A549 (cell line): Measurements from ENCODE around the gene FXR2.
"Not testable (repeated sequence)": the region's sequence is repeated elsewhere in the genome, so short reads cannot be mapped to it uniquely, and the experiment has no call there.

Source experiments
- BHLHE40 ChIP-seq: IDR thresholded peaks from 2 replicates; pipeline ENCODE4 v1.6.1; 2012; ENCODE audit warnings: low read depth, low read length, inconsistent platforms
- ESRRA ChIP-seq: fragments of 150-350 bp; IDR thresholded peaks from 2 replicates; pipeline ENCODE4 v1.6.1; 2014; ENCODE audit warnings: mild to moderate bottlenecking, low read length, borderline replicate concordance
- GATA3 ChIP-seq: IDR thresholded peaks from 2 replicates; pipeline ENCODE4 v1.6.1; 2012; ENCODE audit warnings: borderline replicate concordance
- JUN ChIP-seq, 2 experiments: fragments of >200 bp; sonication (Bioruptor Twin); formaldehyde crosslinking; IDR thresholded peaks; 2 replicates in 1 of 2; 3 replicates in 1 of 2; pipeline ENCODE4 v1.6.1; 2016 to 2017
- POLR2A ChIP-seq: IDR thresholded peaks from 2 replicates; pipeline ENCODE4 v1.6.1; 2012; ENCODE audit warnings: mild to moderate bottlenecking, low read length
- POLR2AphosphoS2 ChIP-seq: conservative IDR thresholded peaks from 2 replicates; pipeline ENCODE4 v1.6.1; 2012; ENCODE audit warnings: low read length, improper control_type of control experiment, inconsistent platforms
- RAD21 ChIP-seq, 2 experiments: fragments of >200 bp in 1 of 2; sonication (Bioruptor Twin) in 1 of 2; formaldehyde crosslinking in 1 of 2; IDR thresholded peaks in 1 of 2; conservative IDR thresholded peaks in 1 of 2; 2 replicates in 1 of 2; 3 replicates in 1 of 2; pipeline ENCODE4 v1.6.1; 2012 to 2018; ENCODE audit warnings: inconsistent platforms in 1 of 2
- SMC3 ChIP-seq: fragments of >200 bp; sonication (Bioruptor Twin); formaldehyde crosslinking; IDR thresholded peaks from 3 replicates; pipeline ENCODE4 v1.6.1; 2018; ENCODE audit warnings: inconsistent platforms
- TF ChIP-seq, protein P1 (sequence below): fragments of >200 bp; sonication (Bioruptor Twin); formaldehyde crosslinking; IDR thresholded peaks from 3 replicates; pipeline ENCODE4 v1.5.1; 2016
- TF ChIP-seq, protein P2 (sequence below): fragments of 250-450 bp; sonication (Bioruptor Pico); IDR thresholded peaks from 2 replicates; pipeline ENCODE4 v1.5.0; 2021; ENCODE audit warnings: mild to moderate bottlenecking, moderate library complexity, borderline replicate concordance

DNA sequence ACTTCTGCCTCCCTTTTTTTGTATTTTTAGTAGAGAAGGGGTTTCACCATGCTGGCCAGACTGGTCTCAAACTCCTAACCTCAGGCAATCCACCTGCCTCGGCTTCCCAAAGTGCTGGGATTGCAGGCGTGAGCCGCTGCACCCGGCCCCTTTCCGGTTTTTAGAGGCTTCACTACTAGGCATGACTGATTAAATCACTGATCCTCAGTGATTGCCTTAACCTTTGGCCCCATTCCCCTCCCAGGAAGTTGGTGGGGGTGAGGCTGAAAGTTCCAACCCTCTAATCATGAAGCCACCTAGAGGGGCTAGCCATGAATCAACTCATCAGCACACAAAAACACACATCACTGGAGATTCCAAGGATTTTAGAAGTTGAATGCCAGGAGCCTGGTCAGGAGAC, 17.1 kb downstream of the FXR2 start:
- TF ChIP-seq SMC3; GATA3; POLR2A; RAD21 (conservative IDR thresholded peaks at IDR 0.05 in 1 of 2, IDR thresholded peaks at IDR 0.05 in 1 of 2); POLR2AphosphoS2; BHLHE40; JUN (IDR thresholded peaks at IDR 0.05); ESRRA: not testable (repeated sequence)
- TF ChIP-seq, protein P1, sequence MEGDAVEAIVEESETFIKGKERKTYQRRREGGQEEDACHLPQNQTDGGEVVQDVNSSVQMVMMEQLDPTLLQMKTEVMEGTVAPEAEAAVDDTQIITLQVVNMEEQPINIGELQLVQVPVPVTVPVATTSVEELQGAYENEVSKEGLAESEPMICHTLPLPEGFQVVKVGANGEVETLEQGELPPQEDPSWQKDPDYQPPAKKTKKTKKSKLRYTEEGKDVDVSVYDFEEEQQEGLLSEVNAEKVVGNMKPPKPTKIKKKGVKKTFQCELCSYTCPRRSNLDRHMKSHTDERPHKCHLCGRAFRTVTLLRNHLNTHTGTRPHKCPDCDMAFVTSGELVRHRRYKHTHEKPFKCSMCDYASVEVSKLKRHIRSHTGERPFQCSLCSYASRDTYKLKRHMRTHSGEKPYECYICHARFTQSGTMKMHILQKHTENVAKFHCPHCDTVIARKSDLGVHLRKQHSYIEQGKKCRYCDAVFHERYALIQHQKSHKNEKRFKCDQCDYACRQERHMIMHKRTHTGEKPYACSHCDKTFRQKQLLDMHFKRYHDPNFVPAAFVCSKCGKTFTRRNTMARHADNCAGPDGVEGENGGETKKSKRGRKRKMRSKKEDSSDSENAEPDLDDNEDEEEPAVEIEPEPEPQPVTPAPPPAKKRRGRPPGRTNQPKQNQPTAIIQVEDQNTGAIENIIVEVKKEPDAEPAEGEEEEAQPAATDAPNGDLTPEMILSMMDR: not testable (repeated sequence)
- TF ChIP-seq, protein P2, sequence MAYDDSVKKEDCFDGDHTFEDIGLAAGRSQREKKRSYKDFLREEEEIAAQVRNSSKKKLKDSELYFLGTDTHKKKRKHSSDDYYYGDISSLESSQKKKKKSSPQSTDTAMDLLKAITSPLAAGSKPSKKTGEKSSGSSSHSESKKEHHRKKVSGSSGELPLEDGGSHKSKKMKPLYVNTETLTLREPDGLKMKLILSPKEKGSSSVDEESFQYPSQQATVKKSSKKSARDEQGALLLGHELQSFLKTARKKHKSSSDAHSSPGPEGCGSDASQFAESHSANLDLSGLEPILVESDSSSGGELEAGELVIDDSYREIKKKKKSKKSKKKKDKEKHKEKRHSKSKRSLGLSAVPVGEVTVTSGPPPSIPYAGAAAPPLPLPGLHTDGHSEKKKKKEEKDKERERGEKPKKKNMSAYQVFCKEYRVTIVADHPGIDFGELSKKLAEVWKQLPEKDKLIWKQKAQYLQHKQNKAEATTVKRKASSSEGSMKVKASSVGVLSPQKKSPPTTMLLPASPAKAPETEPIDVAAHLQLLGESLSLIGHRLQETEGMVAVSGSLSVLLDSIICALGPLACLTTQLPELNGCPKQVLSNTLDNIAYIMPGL (CRISPR knock-in tag): not testable (repeated sequence)
